Endothelial cell of umbilical vein (primary cell): Measurements from ENCODE around the gene JMJD8. TPM values are rescaled to one million over a fixed set of nuclear protein-coding genes. Genes with fewer than 3 reads are reported as not detected.

Source experiments
- BruUV-seq: library from RNA; stranded (reverse); fragments of 400-500 nt; replicated peaks from 2 replicates; lab custom pipeline; 2021; lab: Mats Ljungman, UMichigan
- CTCF ChIA-PET: fragments of 300-600, 350-600 bp; sonication (Branson Sonifier 250); formaldehyde crosslinking; loops from one replicate; lab custom pipeline; 2021; ENCODE audit warnings: antibody characterized with exemption, inconsistent platforms; lab: Charles Lee
- POLR2A ChIA-PET: fragments of 300-600, 350-600 bp; sonication (Branson Sonifier 250); formaldehyde crosslinking; loops from one replicate; lab custom pipeline; 2021; ENCODE audit warnings: antibody characterized with exemption, inconsistent platforms; lab: Charles Lee
- DNase-seq: peaks from one replicate; pipeline ENCODE4 v3.0.0-alpha.2; 2011; ENCODE audit warnings: low read depth, low spot score
- FAIRE-seq: peaks from 2 replicates; lab custom pipeline; 2011; peaks lifted over from hg19 to GRCh38; lab: Jason Lieb, UNC
- H2AFZ ChIP-seq: 2 replicates; pipeline ENCODE4 v1.6.0; 2012; ENCODE audit warnings: low read depth, low read length, control low read depth, inconsistent platforms
- H3K27ac ChIP-seq: 2 replicates; pipeline ENCODE4 v1.5.1; 2011; ENCODE audit warnings: low read depth, mild to moderate bottlenecking, control low read depth, low read length, moderate library complexity; ENCODE audit not compliant: insufficient read depth
- H3K27me3 ChIP-seq, 2 experiments: 2 replicates each; pipeline versions ENCODE4 v1.6.0 to v1.6.1; 2011; ENCODE audit warnings: low read length in 2 of 2, mixed read lengths in 1 of 2; ENCODE audit not compliant: control insufficient read depth in 2 of 2, insufficient read depth in 2 of 2
- H3K36me3 ChIP-seq, 2 experiments: 2 replicates in 1 of 2; 3 replicates in 1 of 2; pipeline ENCODE4 v1.5.1; 2011; ENCODE audit warnings: low read length in 2 of 2, mild to moderate bottlenecking in 1 of 2, moderate library complexity in 1 of 2; ENCODE audit not compliant: control insufficient read depth in 2 of 2, insufficient read depth in 2 of 2; ENCODE audit errors: extremely low read depth in 1 of 2
- H3K4me1 ChIP-seq: 3 replicates; pipeline ENCODE4 v1.5.1; 2011; ENCODE audit warnings: mild to moderate bottlenecking, low read length; ENCODE audit not compliant: control insufficient read depth, insufficient read depth; ENCODE audit errors: extremely low read depth
- H3K4me2 ChIP-seq: 2 replicates; pipeline ENCODE4 v1.6.1; 2011; ENCODE audit warnings: low read length, control low read depth, mixed read lengths; ENCODE audit not compliant: insufficient read depth
- H3K4me3 ChIP-seq, 3 experiments: fragments of 200-600 bp in 1 of 3; sonication (generic), shearing (Covaris generic) in 1 of 3; replicated peaks in 1 of 3; 2 replicates each; pipeline ENCODE4 v1.5.1; 2011 to 2016; ENCODE audit warnings: control low read depth in 3 of 3, low read length in 3 of 3, mild to moderate bottlenecking in 2 of 3, inconsistent platforms in 1 of 3, low read depth in 1 of 3, moderate library complexity in 1 of 3; ENCODE audit not compliant: insufficient read depth in 1 of 3
- H3K79me2 ChIP-seq: 2 replicates; pipeline ENCODE4 v1.6.0; 2012; ENCODE audit warnings: low read length, inconsistent platforms; ENCODE audit not compliant: control insufficient read depth, insufficient read depth
- H3K9ac ChIP-seq: replicated peaks from 2 replicates; pipeline ENCODE3; 2011; ENCODE audit warnings: low read length, control low read depth; ENCODE audit not compliant: insufficient read depth; ENCODE audit errors: extremely low read depth
- H3K9me1 ChIP-seq: replicated peaks from 3 replicates; pipeline ENCODE4 v1.6.0; 2011; ENCODE audit warnings: mild to moderate bottlenecking, low read length; ENCODE audit not compliant: control insufficient read depth, insufficient read depth; ENCODE audit errors: extremely low read depth
- H3K9me3 ChIP-seq: replicated peaks from 2 replicates; pipeline ENCODE4 v1.5.1; 2012; ENCODE audit warnings: low read length, inconsistent platforms; ENCODE audit not compliant: control insufficient read depth, insufficient read depth
- H4K20me1 ChIP-seq: replicated peaks from 2 replicates; pipeline ENCODE3; 2011; ENCODE audit warnings: mild to moderate bottlenecking, low read length; ENCODE audit not compliant: control insufficient read depth, insufficient read depth; ENCODE audit errors: extremely low read depth
- CTCF ChIP-seq, 2 donors: IDR thresholded peaks; 1 replicate in 1 of 2; 2 replicates in 1 of 2; pipeline ENCODE4 v1.5.1; 2011; ENCODE audit warnings: low read length in 2 of 2, mild to moderate bottlenecking in 2 of 2, moderate library complexity in 2 of 2, control low read depth in 1 of 2, inconsistent platforms in 1 of 2, low read depth in 1 of 2; ENCODE audit not compliant: insufficient read depth in 1 of 2; ENCODE audit errors: extremely low read depth in 1 of 2
- EZH2 ChIP-seq: IDR thresholded peaks from 2 replicates; pipeline ENCODE4 v1.6.1; 2012; ENCODE audit warnings: borderline replicate concordance, low read depth, mild to moderate bottlenecking, moderate library complexity, low read length, inconsistent platforms; ENCODE audit not compliant: severe bottlenecking
- FOS ChIP-seq: IDR thresholded peaks from 2 replicates; pipeline ENCODE4 v1.6.1; 2011; ENCODE audit warnings: mild to moderate bottlenecking, low read length, moderate library complexity, borderline replicate concordance; ENCODE audit not compliant: insufficient read depth
- GATA2 ChIP-seq: IDR thresholded peaks from 2 replicates; pipeline ENCODE4 v1.7.0; 2011; ENCODE audit warnings: low read depth, mild to moderate bottlenecking, moderate library complexity, mixed read lengths, low read length; ENCODE audit not compliant: insufficient read length, insufficient read depth
- MAX ChIP-seq: IDR thresholded peaks from 2 replicates; pipeline ENCODE4 v1.6.1; 2011; ENCODE audit not compliant: insufficient read depth, insufficient read length
- POLR2A ChIP-seq: IDR thresholded peaks from 2 replicates; pipeline ENCODE4 v1.6.1; 2012; ENCODE audit warnings: low read depth, mild to moderate bottlenecking, control low read depth, low read length
- POLR2AphosphoS5 ChIP-seq: IDR thresholded peaks from 2 replicates; pipeline ENCODE4 v1.6.1; 2012; ENCODE audit warnings: low read depth, mild to moderate bottlenecking, control low read depth, low read length, moderate library complexity; ENCODE audit not compliant: insufficient read depth
- dilution Hi-C: fragments of 300-500 bp; cut with MboI; formaldehyde crosslinking; loops from one replicate; pipeline ENCODE4 v1.15.0; 2019; ENCODE audit warnings: low sequenced_read_pairs; ENCODE audit not compliant: extremely low pct_ligation_motif_present
- intact Hi-C: fragments of 100-400 bp; cut with micrococcal nuclease; formaldehyde crosslinking; loops from one replicate; pipeline ENCODE4 v1.10.0; 2022
- polyA plus RNA-seq, 4 experiments: library from polyadenylated mRNA; depleted of rRNA in 3 of 4; stranded (reverse) in 3 of 4; unstranded in 1 of 4; fragments of >200 nt; gene quantifications; 2 replicates each; pipeline versions ENCODE4 v1.2.1 to v1.2.3, GENCODE V29; 2011 to 2012; ENCODE audit warnings: missing spikeins in 1 of 4
- total RNA-seq: library from RNA; stranded (reverse); gene quantifications from 2 replicates; pipeline ENCODE4 v1.2.3, GENCODE V29; 2021

The JMJD8 gene
- total and polyA plus RNA-seq, 2 donors (not counting 3 experiments of a cell fraction or from before 2014, with no cell fraction given) = 55.1 to 102 TPM

GRCh38 chr16:646679-647172 lies 37.4 kb downstream of the JMJD8 start:
- H3K4me2 ChIP-seq = no peak overlapping the region
- no TSS peak for BruUV-seq
- H3K27ac ChIP-seq = no peak overlapping the region
- no peak overlapping the region for H3K4me3 ChIP-seq
- TF ChIP-seq POLR2A (no peak), MAX (no peak), FOS (no peak), EZH2 (no peak), CTCF (IDR thresholded peaks at IDR 0.05; ENCODE audit: extremely low read depth in 1 of 2, insufficient read depth in 1 of 2, low read depth in 1 of 2, low read length in 2 of 2) (no peak), POLR2AphosphoS5 (no peak), GATA2 (no peak)
- no peak overlapping the region for H3K9ac ChIP-seq
- dilution Hi-C loops = no loop called here
- H3K36me3 ChIP-seq = no peaks in the 10 kb centered on the region
- intact Hi-C loops = no loop called here
- POLR2A ChIA-PET = no interaction called here
- H2AFZ ChIP-seq = no peak overlapping the region
- DNase-seq (no peak), FAIRE-seq (no peak)
- no peaks in the 10 kb centered on the region for H3K27me3 ChIP-seq
- H3K79me2 ChIP-seq = no peaks in the 10 kb centered on the region
- CTCF ChIA-PET = interaction anchor here (1.8 kb wide), 1 partner anchor 10 kb away, joined by 8 read pairs; the partner anchor contains the start of gene METTL26
- no peaks in the 10 kb centered on the region for H3K9me3 ChIP-seq
- no peaks in the 10 kb centered on the region for H4K20me1 ChIP-seq
- peaks cover 13% of the 10 kb centered on the region for H3K4me1 ChIP-seq
- H3K9me1 ChIP-seq = no peaks in the 10 kb centered on the region
